A549 (cell line): ENCODE measurements around the gene HGF. TPM values are rescaled to one million over a fixed set of nuclear protein-coding genes. Genes with fewer than 3 reads are reported as not detected.

Source experiments
- ATAC-seq, 2 experiments: fragments of 200-7000 bp in 1 of 2; fragments of >200 bp in 1 of 2; cut with Nextera tagmentation in 1 of 2; cut with Tn5 transposase in 1 of 2; 3 replicates each; pipeline versions ENCODE4 v1.8.0 to v1.9.1; 2018 to 2020; ENCODE audit warnings: mild to moderate bottlenecking in 1 of 2, moderate library complexity in 1 of 2
- CTCF ChIA-PET: fragments of 300-600 bp; sonication (Branson Sonifier 250); formaldehyde crosslinking; extraction: SDS; loops from one replicate; lab custom pipeline; 2021; ENCODE audit warnings: antibody characterized with exemption, inconsistent platforms; lab: Yijun Ruan, JAX
- POLR2A ChIA-PET: fragments of 350-600 bp; formaldehyde crosslinking; extraction: SDS; loops from one replicate; lab custom pipeline; 2021; ENCODE audit warnings: antibody characterized with exemption, inconsistent platforms; lab: Yijun Ruan, JAX
- DNase-seq, 2 experiments: peaks; one replicate each; pipeline versions ENCODE4 v3.0.0 to v3.0.0-alpha.2; 2011 to 2016; ENCODE audit warnings: low read depth in 1 of 2, low spot score in 1 of 2
- FAIRE-seq: peaks from 2 replicates; lab custom pipeline; 2011; peaks lifted over from hg19 to GRCh38; lab: Jason Lieb, UNC
- H3K27ac ChIP-seq, 2 experiments: fragments of >200 bp; sonication (Bioruptor Twin); formaldehyde crosslinking; 3 replicates each; pipeline ENCODE4 v1.5.1; 2016 to 2017
- H3K4me1 ChIP-seq: fragments of >200 bp; sonication (Bioruptor Twin); formaldehyde crosslinking; 3 replicates; pipeline ENCODE4 v1.6.1; 2016
- H3K4me2 ChIP-seq: fragments of >200 bp; sonication (Bioruptor Twin); formaldehyde crosslinking; 3 replicates; pipeline ENCODE4 v1.6.1; 2016
- H3K4me3 ChIP-seq: fragments of >200 bp; sonication (Bioruptor Twin); formaldehyde crosslinking; 3 replicates; pipeline ENCODE4 v1.5.1; 2016
- H3K9me3 ChIP-seq: fragments of >200 bp; sonication (Bioruptor Twin); formaldehyde crosslinking; 3 replicates; pipeline ENCODE4 v1.6.1; 2016
- E2F6 ChIP-seq: IDR thresholded peaks from 2 replicates; pipeline ENCODE4 v1.6.1; 2012; ENCODE audit warnings: low read depth, borderline replicate concordance
- FOXS1 ChIP-seq: fragments of 250-450 bp; sonication (Bioruptor Pico); IDR thresholded peaks from 2 replicates; pipeline ENCODE4 v1.5.0; 2020; ENCODE audit warnings: mild to moderate bottlenecking, moderate library complexity
- HOXB5 ChIP-seq: fragments of 250-450 bp; sonication (Bioruptor Pico); IDR thresholded peaks from 2 replicates; pipeline ENCODE4 v1.5.0; 2020; ENCODE audit warnings: mild to moderate bottlenecking, moderate library complexity
- KDM1A ChIP-seq: fragments of 200-600 bp; sonication (generic); IDR thresholded peaks from 2 replicates; pipeline ENCODE4 v1.6.1; 2016; ENCODE audit warnings: low read depth, mild to moderate bottlenecking
- KDM5A ChIP-seq: fragments of 200-600 bp; sonication (generic); IDR thresholded peaks from 2 replicates; pipeline ENCODE4 v1.6.1; 2016; ENCODE audit warnings: antibody characterized with exemption, mild to moderate bottlenecking
- MAX ChIP-seq: IDR thresholded peaks from 2 replicates; pipeline ENCODE4 v1.6.1; 2012
- MAZ ChIP-seq: fragments of 150-350 bp; IDR thresholded peaks from 2 replicates; pipeline ENCODE4 v1.6.1; 2014; ENCODE audit warnings: antibody characterized with exemption, low read depth, low read length, borderline replicate concordance
- NFE2L2 ChIP-seq: fragments of 150-350 bp; conservative IDR thresholded peaks from 2 replicates; pipeline ENCODE4 v1.6.1; 2014; ENCODE audit warnings: low read length
- PHF8 ChIP-seq: fragments of 200-600 bp; sonication (generic); IDR thresholded peaks from 2 replicates; pipeline ENCODE4 v1.6.1; 2016; ENCODE audit warnings: low read depth, mild to moderate bottlenecking, antibody characterized with exemption, moderate library complexity, borderline replicate concordance
- POLR2A ChIP-seq: IDR thresholded peaks from 2 replicates; pipeline ENCODE4 v1.6.1; 2012; ENCODE audit warnings: mild to moderate bottlenecking, low read length
- POLR2AphosphoS2 ChIP-seq: conservative IDR thresholded peaks from 2 replicates; pipeline ENCODE4 v1.6.1; 2012; ENCODE audit warnings: low read length, improper control_type of control experiment, inconsistent platforms
- RAD21 ChIP-seq, 2 experiments: fragments of >200 bp in 1 of 2; sonication (Bioruptor Twin) in 1 of 2; formaldehyde crosslinking in 1 of 2; IDR thresholded peaks in 1 of 2; conservative IDR thresholded peaks in 1 of 2; 2 replicates in 1 of 2; 3 replicates in 1 of 2; pipeline ENCODE4 v1.6.1; 2012 to 2018; ENCODE audit warnings: inconsistent platforms in 1 of 2
- RARB ChIP-seq: fragments of 250-450 bp; sonication (Bioruptor Pico); IDR thresholded peaks from 2 replicates; pipeline ENCODE4 v1.8.0; 2021; ENCODE audit warnings: mild to moderate bottlenecking, moderate library complexity
- RCOR1 ChIP-seq: fragments of 150-350 bp; IDR thresholded peaks from 2 replicates; pipeline ENCODE4 v1.6.1; 2014; ENCODE audit warnings: antibody characterized with exemption, low read length, low read depth
- RFX5 ChIP-seq: fragments of 450-650 bp; IDR thresholded peaks from 2 replicates; pipeline ENCODE4 v1.7.1; 2014; ENCODE audit warnings: antibody characterized with exemption, mild to moderate bottlenecking, moderate library complexity
- SREBF2 ChIP-seq: fragments of 450-650 bp; IDR thresholded peaks from 2 replicates; pipeline ENCODE4 v1.6.1; 2014; ENCODE audit warnings: mild to moderate bottlenecking, moderate library complexity
- TFCP2L1 ChIP-seq: fragments of 250-450 bp; sonication (Bioruptor Pico); IDR thresholded peaks from 2 replicates; pipeline ENCODE4 v1.5.0; 2021; ENCODE audit warnings: mild to moderate bottlenecking
- TP53 ChIP-seq: fragments of 250-450 bp; sonication (Bioruptor Pico); IDR thresholded peaks from 2 replicates; pipeline ENCODE4 v1.5.0; 2021; ENCODE audit warnings: mild to moderate bottlenecking, moderate library complexity
- ZC3H11A ChIP-seq: fragments of 450-650 bp; IDR thresholded peaks from 2 replicates; pipeline ENCODE4 v1.6.1; 2014; ENCODE audit warnings: antibody characterized with exemption, mild to moderate bottlenecking
- ZFP36 ChIP-seq: fragments of 450-650 bp; IDR thresholded peaks from 2 replicates; pipeline ENCODE4 v1.6.1; 2014; ENCODE audit warnings: borderline replicate concordance; ENCODE audit not compliant: partially characterized antibody
- ZNF302 ChIP-seq: fragments of 250-450 bp; sonication (Bioruptor Pico); IDR thresholded peaks from 2 replicates; pipeline ENCODE4 v1.9.0; 2021; ENCODE audit warnings: inconsistent platforms, mild to moderate bottlenecking, moderate library complexity
- ZSCAN20 ChIP-seq: fragments of 250-450 bp; sonication (Bioruptor Pico); IDR thresholded peaks from 2 replicates; pipeline ENCODE4 v1.8.0; 2022; ENCODE audit warnings: mild to moderate bottlenecking, moderate library complexity
- WGBS: methylation state at CpG from one replicate; pipeline ENCODE4 v1.1.6; 2017; ENCODE audit errors: missing lambda C conversion rate; 5-methylcytosine and 5-hydroxymethylcytosine counted together
- polyA plus RNA-seq, 4 experiments: library from polyadenylated mRNA; depleted of rRNA in 3 of 4; stranded (reverse); fragments of >200 nt; fragmentation: RNase III in 1 of 4; extraction: RNeasy Plus Mini Kit Qiagen cat#74134 plus additional on column Dnase treatment in 1 of 4; gene quantifications; 2 replicates in 3 of 4; 3 replicates in 1 of 4; pipeline ENCODE4 v1.2.3, GENCODE V29; 2011 to 2017
- TF ChIP-seq, protein P1 (sequence below): fragments of >200 bp; sonication (Bioruptor Twin); formaldehyde crosslinking; IDR thresholded peaks from 3 replicates; pipeline ENCODE4 v1.5.1; 2016
- TF ChIP-seq, protein P2 (sequence below): fragments of >200 bp; sonication (Bioruptor Twin); formaldehyde crosslinking; IDR thresholded peaks from 3 replicates; pipeline ENCODE4 v1.6.1; 2016
- TF ChIP-seq, protein P3 (sequence below): IDR thresholded peaks from 2 replicates; pipeline ENCODE4 v1.6.1; 2012

HGF gene
- polyA plus RNA-seq, 2 of the 4 experiments (the other 2 are of a cell fraction), result 0.06 to 0.31 TPM

GRCh38 chr7:81676105-81676811 is 93.6 kb downstream of the HGF start:
- ATAC-seq (no peak), DNase-seq (no peak), FAIRE-seq (no peak)
- no peaks in the 10 kb centered on the region for H3K9me3 ChIP-seq
- no peak overlapping the region for H3K4me3 ChIP-seq
- CTCF ChIA-PET, result no interaction called here
- no peak overlapping the region for H3K27ac ChIP-seq
- H3K4me1 ChIP-seq, result 0 out of 3 replicates have a peak, but pooled peaks cover 3% of the 10 kb centered on the region
- POLR2A ChIA-PET, result no interaction called here
- 82% methylated on average over 3 of the region's 3 CpGs for WGBS
- TF ChIP-seq POLR2AphosphoS2 (no peak), RFX5 (no peak), RARB (no peak), FOXS1 (CRISPR knock-in tag) (no peak), KDM5A (no peak), ZSCAN20 (no peak), MAZ (no peak), RAD21 (conservative IDR thresholded peaks at IDR 0.05 in 1 of 2, IDR thresholded peaks at IDR 0.05 in 1 of 2) (no peak), ZNF302 (no peak), KDM1A (no peak), SREBF2 (no peak)
- TF ChIP-seq, protein P1, sequence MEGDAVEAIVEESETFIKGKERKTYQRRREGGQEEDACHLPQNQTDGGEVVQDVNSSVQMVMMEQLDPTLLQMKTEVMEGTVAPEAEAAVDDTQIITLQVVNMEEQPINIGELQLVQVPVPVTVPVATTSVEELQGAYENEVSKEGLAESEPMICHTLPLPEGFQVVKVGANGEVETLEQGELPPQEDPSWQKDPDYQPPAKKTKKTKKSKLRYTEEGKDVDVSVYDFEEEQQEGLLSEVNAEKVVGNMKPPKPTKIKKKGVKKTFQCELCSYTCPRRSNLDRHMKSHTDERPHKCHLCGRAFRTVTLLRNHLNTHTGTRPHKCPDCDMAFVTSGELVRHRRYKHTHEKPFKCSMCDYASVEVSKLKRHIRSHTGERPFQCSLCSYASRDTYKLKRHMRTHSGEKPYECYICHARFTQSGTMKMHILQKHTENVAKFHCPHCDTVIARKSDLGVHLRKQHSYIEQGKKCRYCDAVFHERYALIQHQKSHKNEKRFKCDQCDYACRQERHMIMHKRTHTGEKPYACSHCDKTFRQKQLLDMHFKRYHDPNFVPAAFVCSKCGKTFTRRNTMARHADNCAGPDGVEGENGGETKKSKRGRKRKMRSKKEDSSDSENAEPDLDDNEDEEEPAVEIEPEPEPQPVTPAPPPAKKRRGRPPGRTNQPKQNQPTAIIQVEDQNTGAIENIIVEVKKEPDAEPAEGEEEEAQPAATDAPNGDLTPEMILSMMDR, result no peak
- no peak overlapping the region for H3K4me2 ChIP-seq

GRCh38 chr7:81674431-81674830 is 95.4 kb downstream of the HGF start:
- Histone ChIP-seq H3K9me3 (no peaks in the 10 kb centered on the region), H3K4me3 (no peak overlapping the region), H3K4me2 (no peak overlapping the region), H3K27ac (no peak overlapping the region), H3K4me1 (peaks cover 10% of the 10 kb centered on the region; the same call in 2 of the 3 replicates)
- TF ChIP-seq RCOR1 (no peak), MAX (no peak), HOXB5 (CRISPR knock-in tag) (no peak), TP53 (CRISPR knock-in tag) (no peak), ZFP36 (no peak)
- DNase-seq, result no peak
- FAIRE-seq, result no peak
- WGBS, result 85% methylated on average over 2 of the region's 2 CpGs
- ChIA-PET CTCF (interaction anchor here (0.7 kb wide), 1 partner anchor 10 kb away, joined by 3 read pairs; no protein-coding TSS in a partner anchor), POLR2A (no interaction called here)
- no peak for ATAC-seq

GRCh38 chr7:81672872-81673271 is 97.0 kb downstream of the HGF start:
- TF ChIP-seq, protein P2, sequence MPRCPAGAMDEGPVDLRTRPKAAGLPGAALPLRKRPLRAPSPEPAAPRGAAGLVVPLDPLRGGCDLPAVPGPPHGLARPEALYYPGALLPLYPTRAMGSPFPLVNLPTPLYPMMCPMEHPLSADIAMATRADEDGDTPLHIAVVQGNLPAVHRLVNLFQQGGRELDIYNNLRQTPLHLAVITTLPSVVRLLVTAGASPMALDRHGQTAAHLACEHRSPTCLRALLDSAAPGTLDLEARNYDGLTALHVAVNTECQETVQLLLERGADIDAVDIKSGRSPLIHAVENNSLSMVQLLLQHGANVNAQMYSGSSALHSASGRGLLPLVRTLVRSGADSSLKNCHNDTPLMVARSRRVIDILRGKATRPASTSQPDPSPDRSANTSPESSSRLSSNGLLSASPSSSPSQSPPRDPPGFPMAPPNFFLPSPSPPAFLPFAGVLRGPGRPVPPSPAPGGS, result no peak
- no peak for TF ChIP-seq KDM1A
- no peak for TF ChIP-seq POLR2AphosphoS2
- no peak for TF ChIP-seq E2F6
- TF ChIP-seq, protein P1, result no peak
- TF ChIP-seq PHF8, result no peak
- no peak for TF ChIP-seq POLR2A
- TF ChIP-seq, protein P3, sequence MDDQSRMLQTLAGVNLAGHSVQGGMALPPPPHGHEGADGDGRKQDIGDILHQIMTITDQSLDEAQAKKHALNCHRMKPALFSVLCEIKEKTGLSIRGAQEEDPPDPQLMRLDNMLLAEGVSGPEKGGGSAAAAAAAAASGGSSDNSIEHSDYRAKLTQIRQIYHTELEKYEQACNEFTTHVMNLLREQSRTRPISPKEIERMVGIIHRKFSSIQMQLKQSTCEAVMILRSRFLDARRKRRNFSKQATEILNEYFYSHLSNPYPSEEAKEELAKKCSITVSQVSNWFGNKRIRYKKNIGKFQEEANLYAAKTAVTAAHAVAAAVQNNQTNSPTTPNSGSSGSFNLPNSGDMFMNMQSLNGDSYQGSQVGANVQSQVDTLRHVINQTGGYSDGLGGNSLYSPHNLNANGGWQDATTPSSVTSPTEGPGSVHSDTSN, result no peak
- no peak for TF ChIP-seq ZNF302
- TF ChIP-seq ZC3H11A, result no peak
- no peak for TF ChIP-seq NFE2L2
- no peak for TF ChIP-seq TFCP2L1 (CRISPR knock-in tag)
- TF ChIP-seq, all 56 proteins: peak for 0
- H3K4me1 ChIP-seq, result peaks cover 11% of the 10 kb centered on the region; the same call in 2 of the 3 replicates
- H3K27ac ChIP-seq, result no peak overlapping the region
- no peaks in the 10 kb centered on the region; the same call in 2 of the 3 replicates for H3K9me3 ChIP-seq
- no peak for DNase-seq
- no peak overlapping the region for H3K4me3 ChIP-seq
- no peak overlapping the region for H3K4me2 ChIP-seq
- ChIA-PET POLR2A (no interaction called here), CTCF (interaction anchor here (1.4 kb wide), 1 partner anchor 12 kb away, joined by 3 read pairs; no protein-coding TSS in a partner anchor)
- WGBS, result 89% methylated on average over 1 of the region's 1 CpG
- no peak for ATAC-seq
- FAIRE-seq, result no peak
